MCF 10A (cell line): ENCODE measurements around the gene STAG3. TPM values are rescaled to one million over a fixed set of nuclear protein-coding genes. Genes with fewer than 3 reads are reported as not detected.
"Not testable (repeated sequence)": the region's sequence is repeated elsewhere in the genome, so short reads cannot be mapped to it uniquely, and the experiment has no call there.

ENCODE experiments used
- BruUV-seq: library from RNA; stranded (reverse); fragments of 400-500 nt; replicated peaks from 2 replicates; lab custom pipeline; 2021; lab: Mats Ljungman, UMichigan
- CTCF ChIA-PET: fragments of 300-600 bp; sonication (Branson Sonifier 250); formaldehyde crosslinking; extraction: SDS; loops from one replicate; lab custom pipeline; 2021; ENCODE audit warnings: antibody characterized with exemption, inconsistent platforms; lab: Yijun Ruan, JAX
- POLR2A ChIA-PET: fragments of 300-600, 350-650 bp; sonication (Branson Sonifier 250); formaldehyde crosslinking; extraction: SDS; loops from one replicate; lab custom pipeline; 2020; ENCODE audit warnings: antibody characterized with exemption, inconsistent platforms; lab: Yijun Ruan, JAX
- DNase-seq: peaks from one replicate; pipeline ENCODE4 v3.0.0-alpha.2; 2018; ENCODE audit not compliant: unreplicated experiment
- H3K27ac Mint-ChIP-seq: one replicate; pipeline ENCODE4 v1.8.0; 2022; ENCODE audit warnings: mild to moderate bottlenecking, low read depth, mixed read lengths; ENCODE audit not compliant: unreplicated experiment
- H3K27me3 Mint-ChIP-seq: one replicate; pipeline ENCODE4 v1.8.0; 2022; ENCODE audit warnings: mixed read lengths; ENCODE audit not compliant: insufficient read depth, unreplicated experiment
- H3K36me3 Mint-ChIP-seq: one replicate; pipeline ENCODE4 v1.8.0; 2022; ENCODE audit warnings: mild to moderate bottlenecking, moderate library complexity, mixed read lengths; ENCODE audit not compliant: insufficient read depth, unreplicated experiment
- H3K4me1 Mint-ChIP-seq: one replicate; pipeline ENCODE4 v1.8.0; 2022; ENCODE audit warnings: mixed read lengths; ENCODE audit not compliant: insufficient read depth, unreplicated experiment
- H3K4me3 Mint-ChIP-seq: one replicate; pipeline ENCODE4 v1.8.0; 2022; ENCODE audit warnings: mild to moderate bottlenecking, moderate library complexity, mixed read lengths; ENCODE audit not compliant: unreplicated experiment
- H3K9me3 Mint-ChIP-seq: one replicate; pipeline ENCODE4 v1.8.0; 2022; ENCODE audit warnings: mixed read lengths; ENCODE audit not compliant: unreplicated experiment
- intact Hi-C: fragments of 100-400 bp; cut with micrococcal nuclease; formaldehyde crosslinking; loops from 2 replicates; pipeline ENCODE4 v1.14.1; 2022
- total RNA-seq: library from RNA; stranded (reverse); gene quantifications from 2 replicates; pipeline ENCODE4 v1.2.3, GENCODE V29; 2022
- TF ChIP-seq, protein P1 (sequence below): fragments of 200-600 bp; IDR thresholded peaks from one replicate; pipeline ENCODE4 v1.8.0; 2022; ENCODE audit warnings: antibody characterized with exemption, mild to moderate bottlenecking; ENCODE audit not compliant: unreplicated experiment

STAG3 gene
- total RNA-seq, 1 experiment from 2014 or later: 1.5 TPM

DNA sequence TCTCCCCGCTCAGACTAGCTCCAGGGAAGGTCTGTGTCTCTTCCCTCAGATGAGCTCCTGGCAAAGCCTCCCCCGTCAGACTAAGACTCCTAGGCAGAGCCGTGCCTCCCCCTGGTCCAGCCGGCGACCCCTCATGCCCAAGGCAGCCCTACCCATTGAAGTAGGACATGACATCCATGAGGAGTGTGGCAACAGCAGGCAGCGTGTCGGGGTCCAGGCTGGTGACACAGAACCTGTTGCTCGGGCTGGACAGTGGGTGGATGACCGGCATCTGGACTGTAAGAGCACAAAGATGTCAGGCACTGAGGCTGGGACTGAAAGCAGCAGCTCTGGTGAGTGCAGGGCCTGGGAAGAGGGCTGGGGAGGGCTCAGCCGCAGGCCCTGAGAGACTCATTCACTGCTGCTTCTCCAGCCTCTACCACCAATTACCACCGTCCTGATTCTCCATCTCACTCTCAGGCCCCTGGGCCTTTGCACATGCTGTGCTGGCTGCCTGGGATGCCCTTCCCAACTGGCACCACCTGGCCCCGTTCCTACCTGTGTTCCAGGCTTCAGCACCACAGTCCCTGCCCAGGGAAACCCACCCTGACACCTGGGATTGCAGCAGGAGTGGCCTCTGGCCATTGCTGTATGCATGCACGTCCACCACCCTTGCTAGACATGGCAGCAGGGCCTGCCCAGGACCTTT is 44.9 kb downstream of the STAG3 start:
- H3K4me1 Mint-ChIP-seq: peaks cover 1% of the 10 kb centered on the region
- H3K27me3 Mint-ChIP-seq: no peaks in the 10 kb centered on the region
- CTCF ChIA-PET: interaction anchor here (0.9 to 1.5 kb wide), 3 partner anchors 16 to 91 kb away, joined by 3 to 6 read pairs (median 5); no protein-coding TSS in a partner anchor
- BruUV-seq: no TSS peak
- no peaks in the 10 kb centered on the region for H3K9me3 Mint-ChIP-seq
- peaks cover 7% of the 10 kb centered on the region for H3K36me3 Mint-ChIP-seq
- intact Hi-C loops: no loop called here
- POLR2A ChIA-PET: interaction anchor here (0.6 to 1.2 kb wide), 2 partner anchors 12 to 847 kb away, joined by 3 read pairs; no protein-coding TSS in a partner anchor
- TF ChIP-seq, protein P1, sequence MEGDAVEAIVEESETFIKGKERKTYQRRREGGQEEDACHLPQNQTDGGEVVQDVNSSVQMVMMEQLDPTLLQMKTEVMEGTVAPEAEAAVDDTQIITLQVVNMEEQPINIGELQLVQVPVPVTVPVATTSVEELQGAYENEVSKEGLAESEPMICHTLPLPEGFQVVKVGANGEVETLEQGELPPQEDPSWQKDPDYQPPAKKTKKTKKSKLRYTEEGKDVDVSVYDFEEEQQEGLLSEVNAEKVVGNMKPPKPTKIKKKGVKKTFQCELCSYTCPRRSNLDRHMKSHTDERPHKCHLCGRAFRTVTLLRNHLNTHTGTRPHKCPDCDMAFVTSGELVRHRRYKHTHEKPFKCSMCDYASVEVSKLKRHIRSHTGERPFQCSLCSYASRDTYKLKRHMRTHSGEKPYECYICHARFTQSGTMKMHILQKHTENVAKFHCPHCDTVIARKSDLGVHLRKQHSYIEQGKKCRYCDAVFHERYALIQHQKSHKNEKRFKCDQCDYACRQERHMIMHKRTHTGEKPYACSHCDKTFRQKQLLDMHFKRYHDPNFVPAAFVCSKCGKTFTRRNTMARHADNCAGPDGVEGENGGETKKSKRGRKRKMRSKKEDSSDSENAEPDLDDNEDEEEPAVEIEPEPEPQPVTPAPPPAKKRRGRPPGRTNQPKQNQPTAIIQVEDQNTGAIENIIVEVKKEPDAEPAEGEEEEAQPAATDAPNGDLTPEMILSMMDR: no peak
- no peak overlapping the region for H3K27ac Mint-ChIP-seq
- DNase-seq: no peak
- H3K4me3 Mint-ChIP-seq: no peak overlapping the region

DNA sequence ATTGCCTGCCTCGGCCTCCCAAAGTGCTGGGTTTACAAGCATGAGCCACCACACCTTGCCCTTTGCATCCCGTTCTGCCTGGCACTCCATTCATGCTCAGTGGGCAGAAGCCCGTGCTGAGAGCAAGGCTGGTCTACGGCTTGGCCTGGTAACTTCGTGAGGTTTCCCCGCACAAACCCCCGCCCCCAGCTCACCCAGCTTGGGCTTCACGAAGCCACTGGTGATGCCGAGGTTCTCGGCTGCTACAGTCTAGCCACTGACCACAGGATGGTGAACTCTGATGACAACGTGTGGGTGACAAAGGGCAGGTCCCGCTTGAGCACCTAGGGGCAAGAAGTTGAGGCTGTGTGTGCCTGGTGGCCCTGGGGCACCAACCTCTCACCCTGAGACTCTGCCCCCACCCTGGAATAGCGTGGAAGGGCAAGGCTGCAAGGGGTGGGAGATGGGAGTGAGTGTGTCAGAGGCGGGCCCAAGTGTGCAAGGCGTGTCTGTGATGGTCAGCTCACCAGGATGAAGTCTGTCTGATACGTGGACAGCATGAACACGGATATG is 45.7 kb downstream of the STAG3 start:
- CTCF ChIA-PET, H3K4me1 Mint-ChIP-seq, H3K4me3 Mint-ChIP-seq, intact Hi-C loops, H3K27ac Mint-ChIP-seq, H3K9me3 Mint-ChIP-seq, DNase-seq, H3K27me3 Mint-ChIP-seq, H3K36me3 Mint-ChIP-seq, BruUV-seq: not testable (repeated sequence)
- POLR2A ChIA-PET: interaction anchor here (0.6 kb wide), 1 partner anchor 846 kb away, joined by 3 read pairs; no protein-coding TSS in a partner anchor

DNA sequence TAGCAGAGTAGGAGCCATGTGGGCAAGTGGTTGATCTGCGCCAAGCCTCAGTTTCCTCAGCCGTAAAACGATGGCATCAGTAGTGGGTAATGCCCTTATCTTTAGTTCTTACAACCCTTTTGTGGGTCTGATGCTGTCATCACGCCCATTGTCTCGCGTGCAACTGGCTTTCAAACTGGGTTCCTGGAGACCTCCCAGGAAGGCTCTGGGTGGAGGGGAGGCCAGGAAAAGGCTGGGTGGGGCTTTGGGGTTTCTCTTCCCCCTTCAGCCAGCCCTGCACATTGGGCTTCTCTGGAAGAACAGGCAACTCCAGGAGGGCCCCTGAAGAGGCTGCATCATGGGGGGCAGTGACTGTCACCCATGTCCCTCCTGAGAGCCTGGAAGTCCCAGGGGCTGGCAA is 47.2 kb downstream of the STAG3 start:
- CTCF ChIA-PET, H3K36me3 Mint-ChIP-seq, DNase-seq, POLR2A ChIA-PET, H3K27ac Mint-ChIP-seq, H3K27me3 Mint-ChIP-seq, BruUV-seq, H3K4me1 Mint-ChIP-seq, H3K4me3 Mint-ChIP-seq, intact Hi-C loops, H3K9me3 Mint-ChIP-seq: not testable (repeated sequence)

DNA sequence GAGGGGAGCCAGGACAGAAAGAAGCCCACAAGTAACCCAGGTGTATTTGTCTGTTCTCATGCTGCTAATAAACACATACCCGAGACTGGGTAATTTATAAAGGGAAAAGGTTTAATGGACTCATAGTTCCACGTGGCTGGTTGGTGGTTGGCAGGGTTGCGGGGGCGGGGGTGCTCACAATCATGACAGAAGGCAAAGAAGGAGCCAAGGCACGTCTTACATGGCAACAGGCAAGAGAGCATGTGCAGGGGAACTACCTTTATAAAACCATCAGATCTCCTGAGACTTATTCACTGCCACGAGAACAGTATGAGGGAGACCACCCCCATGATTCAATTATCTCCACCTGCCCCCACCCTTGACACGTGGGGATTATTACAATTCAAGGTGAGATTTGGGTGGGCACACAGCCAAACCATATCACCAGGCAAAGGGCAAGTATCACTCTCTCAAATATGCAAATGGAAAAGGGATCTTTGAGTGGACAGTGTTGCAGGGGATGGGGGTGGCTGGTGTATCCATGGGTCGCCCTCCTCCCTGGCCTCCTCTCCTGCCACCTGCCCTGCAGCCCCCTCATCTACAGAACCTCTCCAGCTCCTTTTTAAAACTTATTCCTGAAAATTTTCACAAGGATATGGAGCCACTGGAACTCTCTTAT is 57.1 kb downstream of the STAG3 start:
- H3K4me1 Mint-ChIP-seq, POLR2A ChIA-PET, H3K9me3 Mint-ChIP-seq, CTCF ChIA-PET, H3K4me3 Mint-ChIP-seq, H3K27me3 Mint-ChIP-seq, intact Hi-C loops, H3K36me3 Mint-ChIP-seq, DNase-seq, BruUV-seq, H3K27ac Mint-ChIP-seq: not testable (repeated sequence)

DNA sequence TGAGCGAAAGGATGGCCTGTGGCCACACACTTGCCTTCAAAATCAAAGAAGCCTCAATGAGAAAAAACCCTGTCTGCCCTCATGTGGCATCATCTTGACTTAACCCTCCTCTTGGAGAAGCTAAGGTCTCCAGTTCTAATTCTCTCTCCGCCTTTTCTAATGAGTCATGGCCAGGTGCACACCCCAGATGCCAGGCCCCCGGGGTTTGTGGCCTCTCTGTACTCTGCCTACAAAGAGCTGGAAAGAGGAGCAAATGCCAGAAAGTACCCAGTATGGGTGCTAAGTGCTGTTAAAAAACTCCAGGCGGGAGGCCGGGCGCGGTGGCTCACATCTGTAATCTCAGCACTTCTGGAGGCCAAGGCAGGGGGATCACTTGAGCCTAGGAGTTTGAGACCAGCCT is 62.3 kb downstream of the STAG3 start:
- BruUV-seq, POLR2A ChIA-PET, H3K27me3 Mint-ChIP-seq, H3K4me3 Mint-ChIP-seq, H3K9me3 Mint-ChIP-seq, intact Hi-C loops, CTCF ChIA-PET, H3K36me3 Mint-ChIP-seq: not testable (repeated sequence)
- peak; percentile 45 for DNase-seq
- Mint-ChIP-seq H3K4me1 (peaks cover 10% of the 10 kb centered on the region), H3K27ac (peak overlapping the region; percentile 27)

DNA sequence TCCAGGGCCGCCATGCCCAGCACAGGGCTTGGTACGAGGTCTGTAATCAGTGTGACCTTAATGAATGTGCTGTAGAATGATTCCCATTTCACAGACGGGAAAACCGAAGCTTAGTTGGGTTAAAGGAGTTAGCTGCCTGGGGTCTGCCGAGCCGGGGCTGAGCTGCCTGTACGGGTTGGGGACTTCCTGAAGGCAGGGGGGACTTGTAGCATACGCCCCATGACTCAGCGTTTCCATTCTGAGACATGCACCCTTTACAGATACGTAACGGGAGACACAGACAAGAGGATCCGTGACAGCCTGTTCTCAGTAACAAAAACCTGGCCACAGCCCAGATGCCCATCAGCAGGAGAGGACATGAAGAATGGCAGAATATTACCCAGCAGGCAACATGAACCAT is 65.7 kb downstream of the STAG3 start:
- intact Hi-C loops, CTCF ChIA-PET, H3K27me3 Mint-ChIP-seq, H3K9me3 Mint-ChIP-seq, BruUV-seq, POLR2A ChIA-PET, H3K27ac Mint-ChIP-seq, H3K36me3 Mint-ChIP-seq, H3K4me3 Mint-ChIP-seq: not testable (repeated sequence)
- peaks cover 22% of the 10 kb centered on the region for H3K4me1 Mint-ChIP-seq
- DNase-seq: peak; percentile 52

DNA sequence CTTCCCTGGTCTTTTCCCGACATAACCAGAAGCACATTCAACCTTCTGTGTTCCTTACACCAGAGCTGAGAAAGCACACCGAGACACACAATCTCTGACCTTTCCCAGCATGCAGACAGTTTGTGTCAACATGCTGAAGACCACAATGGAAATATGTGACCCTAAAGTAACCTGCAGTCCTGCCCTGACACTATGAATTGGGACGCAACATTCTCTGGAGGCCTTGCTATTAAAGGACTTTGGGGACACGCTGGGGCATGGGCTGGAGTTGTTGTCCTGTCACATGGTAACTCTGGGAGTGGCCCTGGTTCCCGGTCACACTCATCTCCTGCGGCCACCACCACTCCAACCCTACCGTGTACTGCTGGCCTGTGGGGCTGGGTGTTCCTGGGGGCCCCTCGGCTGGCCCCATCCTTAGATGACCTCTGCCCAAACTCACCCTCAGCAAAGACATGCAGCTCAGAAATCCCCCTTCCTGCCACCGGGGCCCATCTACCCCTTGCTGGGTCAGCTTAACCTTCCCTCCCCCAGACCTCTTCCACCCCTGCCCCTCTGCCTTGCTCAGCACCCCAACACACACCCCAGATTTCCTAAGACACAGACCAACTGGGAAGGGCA is 67.4 kb downstream of the STAG3 start:
- ChIA-PET POLR2A (interaction anchor here (0.6 kb wide), 1 partner anchor 368 kb away, joined by 3 read pairs; no protein-coding TSS in a partner anchor), CTCF (interaction anchor here (0.7 kb wide), 1 partner anchor 502 kb away, joined by 3 read pairs; no protein-coding TSS in a partner anchor)
- intact Hi-C loops, H3K4me3 Mint-ChIP-seq, H3K27ac Mint-ChIP-seq, H3K27me3 Mint-ChIP-seq, DNase-seq, H3K36me3 Mint-ChIP-seq, H3K9me3 Mint-ChIP-seq, BruUV-seq: not testable (repeated sequence)
- peaks cover 20% of the 10 kb centered on the region for H3K4me1 Mint-ChIP-seq
